ENCODE data around the gene TANK. TPM values are rescaled to one million over a fixed set of nuclear protein-coding genes. Genes with fewer than 3 reads are reported as not detected.
"Not testable (repeated sequence)": the region's sequence is repeated elsewhere in the genome, so short reads cannot be mapped to it uniquely, and the experiment has no call there.

The TANK gene
- total RNA-seq, 1 donor from 2014 or later: 114 TPM

DNA sequence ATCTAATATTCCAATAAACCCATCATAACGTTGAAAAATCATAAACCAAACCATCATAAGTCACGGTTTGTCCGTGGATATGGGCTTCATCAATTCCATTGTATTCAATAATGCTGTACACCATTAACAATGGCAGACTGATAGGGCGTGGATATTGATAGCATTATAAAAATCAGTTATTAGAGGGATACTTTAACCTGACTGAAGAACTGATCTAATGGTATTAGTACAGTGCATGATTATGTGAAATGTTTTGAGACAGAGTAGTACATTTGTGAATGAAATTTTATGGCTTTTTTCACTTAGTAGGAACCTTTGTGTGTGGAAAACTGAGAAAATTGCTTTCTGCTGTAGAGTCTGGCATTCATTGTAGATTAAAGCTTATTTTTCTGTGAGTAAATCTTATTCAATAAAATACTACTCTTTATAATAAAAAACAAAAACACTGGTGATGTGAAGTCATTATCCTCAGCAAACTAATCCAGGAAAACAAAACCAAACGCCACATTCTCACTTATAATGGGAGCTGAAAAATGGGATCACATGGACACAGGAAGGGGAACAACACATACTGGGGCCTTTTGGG is 119.1 kb downstream of the TANK start:
- DNase-seq: not testable (repeated sequence)

DNA sequence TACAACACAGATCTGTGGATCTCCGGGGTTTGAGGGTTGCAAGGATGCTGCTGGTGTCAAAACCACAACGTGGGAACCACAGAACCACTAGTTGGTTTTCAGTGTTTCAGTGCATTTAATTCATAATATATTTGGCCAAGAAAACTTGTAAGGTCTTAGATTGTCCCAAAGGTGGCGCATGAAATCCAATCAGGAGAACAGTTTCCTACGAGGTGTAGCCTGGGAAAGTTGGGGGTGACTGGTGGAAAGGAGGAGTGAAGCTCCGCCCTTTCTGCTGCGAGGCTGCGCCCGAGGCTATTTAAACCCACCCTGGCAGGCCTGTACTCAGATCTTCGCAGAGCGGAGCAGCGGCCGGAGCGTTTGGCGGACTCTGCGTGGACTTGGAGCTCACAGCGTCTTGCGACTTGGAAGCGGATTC is 120.7 kb downstream of the TANK start:
- DNase-seq: peak; percentile 37

GRCh38 chr2:161281615-161282310 is 121.5 kb downstream of the TANK start:
- not testable (repeated sequence) for DNase-seq

DNA sequence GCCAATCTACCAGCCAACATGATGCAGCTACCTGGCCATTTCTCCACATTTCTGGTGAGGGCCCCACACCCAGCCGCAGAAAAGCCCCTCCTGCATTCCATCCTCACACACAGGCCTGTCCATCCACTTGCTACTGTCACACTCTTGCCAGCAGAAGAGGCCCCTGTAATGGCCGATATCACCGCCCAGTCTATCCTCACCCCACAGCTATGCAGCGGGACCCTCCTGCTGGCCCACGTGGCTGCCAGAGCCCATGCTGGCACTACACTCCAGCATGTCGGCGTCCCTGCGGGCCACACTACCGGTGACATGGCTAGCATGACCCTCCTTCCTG is 122.0 kb downstream of the TANK start:
- DNase-seq: not testable (repeated sequence)

GRCh38 chr2:161283926-161284325 is 123.7 kb downstream of the TANK start:
- DNase-seq: no peak

Other genes starting within 250 kb of the TANK start
- 82.7 and 113 TPM in 2 replicates for gene PSMD14, start 148.0 kb downstream of the TANK start, total RNA-seq

Measured in dermis blood vessel endothelial cell (primary cell).